Kidney (tissue), 14 donors: ENCODE data around the gene RMDN2. TPM values are rescaled to one million over a fixed set of nuclear protein-coding genes. Genes with fewer than 3 reads are reported as not detected.

Experiments
- DNase-seq, 5 donors: peaks; one replicate each; pipeline ENCODE4 v3.0.0-alpha.2; 2013 to 2020
- FAIRE-seq: peaks from 2 replicates; lab custom pipeline; 2012; peaks lifted over from hg19 to GRCh38; lab: Jason Lieb, UNC
- H3K27ac ChIP-seq, 2 donors: one replicate each; pipeline ENCODE4 v1.7.0; 2013; ENCODE audit warnings: low read depth in 2 of 2, low read length in 2 of 2, inconsistent platforms in 1 of 2
- H3K27me3 ChIP-seq: one replicate; pipeline ENCODE4 v1.7.1; 2013; ENCODE audit warnings: low read length, inconsistent platforms; ENCODE audit not compliant: control insufficient read depth, insufficient read depth
- H3K36me3 ChIP-seq, 3 donors: one replicate each; pipeline versions ENCODE4 v1.7.0 to v1.7.1; 2013; ENCODE audit warnings: low read length in 3 of 3, control low read depth in 1 of 3, inconsistent platforms in 1 of 3; ENCODE audit not compliant: insufficient read depth in 3 of 3, control insufficient read depth in 2 of 3
- H3K4me1 ChIP-seq, 3 donors: one replicate each; pipeline versions ENCODE4 v1.7.0 to v1.7.1; 2013; ENCODE audit warnings: low read length in 3 of 3, inconsistent platforms in 1 of 3, low read depth in 1 of 3; ENCODE audit not compliant: control insufficient read depth in 2 of 3, insufficient read depth in 2 of 3
- H3K4me3 ChIP-seq, 3 donors: one replicate each; pipeline versions ENCODE4 v1.7.0 to v1.8.1; 2013; ENCODE audit warnings: low read length in 3 of 3, control low read depth in 1 of 3, inconsistent platforms in 1 of 3
- H3K9ac ChIP-seq, 3 donors: one replicate each; pipeline versions ENCODE4 v1.7.0 to v1.7.1; 2013; ENCODE audit warnings: low read length in 3 of 3, control low read depth in 1 of 3, inconsistent platforms in 1 of 3
- H3K9me3 ChIP-seq, 3 donors: one replicate each; pipeline versions ENCODE4 v1.7.0 to v1.7.1; 2013; ENCODE audit warnings: low read length in 3 of 3, control low read depth in 1 of 3, inconsistent platforms in 1 of 3; ENCODE audit not compliant: control insufficient read depth in 2 of 3, insufficient read depth in 1 of 3
- intact Hi-C: fragments of 100-400 bp; cut with DNase I; formaldehyde crosslinking; loops from one replicate; pipeline ENCODE4 v1.11.1; 2022
- polyA plus RNA-seq: library from polyadenylated mRNA; stranded (reverse); fragments of 350-450 nt; fragmentation: Illumina TruSeq; extraction: RNeasy Lipid Tissue Mini Kit (QIAGEN cat#74804); gene quantifications from one replicate; pipeline ENCODE4 v1.2.3, GENCODE V29; 2014; ENCODE audit warnings: low read depth, low replicate concordance; ENCODE audit not compliant: insufficient read depth
- total RNA-seq: library from RNA; stranded (reverse); fragmentation: NEBNext Ultra II Directional; extraction: Animal tissue kit (Norgen Biotek cat#: 25700); gene quantifications from one replicate; pipeline ENCODE4 v1.2.1, GENCODE V29; 2021
- TF ChIP-seq, protein P1 (sequence below): IDR thresholded peaks from 3 replicates; pipeline ENCODE4 v1.5.1; 2012; ENCODE audit warnings: mild to moderate bottlenecking, moderate library complexity, borderline replicate concordance; ENCODE audit not compliant: insufficient read depth; ENCODE audit errors: extremely low read depth
- donor health status: control.
- donor health status: control.
- donor health status: control.
- donor health status: control.
- donor health status: control.
- donor health status: DM: yes; HTN: yes; CAD: no.
- donor health status: Normal renal cell carcinoma (clear cell type).

Gene RMDN2
- total and polyA plus RNA-seq, 2 donors from 2014 or later = 7.9 to 10.5 TPM

DNA sequence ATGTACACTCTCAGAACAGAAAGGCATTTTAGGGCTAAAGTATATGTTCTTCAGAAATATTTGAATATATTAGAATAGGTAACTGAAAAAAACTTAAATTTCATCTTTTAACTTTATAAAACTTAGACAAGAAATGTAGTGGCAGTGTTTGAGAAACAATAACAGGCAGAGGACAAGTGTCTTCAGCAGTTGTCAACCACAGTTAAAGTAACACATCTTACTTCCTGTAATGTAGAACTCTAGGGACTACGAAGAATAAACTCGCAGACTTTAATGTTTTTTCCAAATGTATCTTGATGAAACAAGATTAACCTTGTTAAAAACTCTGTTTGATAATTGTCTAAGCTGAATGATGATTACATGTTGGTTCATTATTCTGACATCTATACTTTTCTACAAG lies 50.7 kb downstream of the RMDN2 start:
- no peak overlapping the region for H3K9ac ChIP-seq
- H3K4me3 ChIP-seq = no peak overlapping the region
- H3K27me3 ChIP-seq = no peaks in the 10 kb centered on the region
- no peak overlapping the region for H3K27ac ChIP-seq
- H3K9me3 ChIP-seq = no peaks in the 10 kb centered on the region
- TF ChIP-seq, protein P1, sequence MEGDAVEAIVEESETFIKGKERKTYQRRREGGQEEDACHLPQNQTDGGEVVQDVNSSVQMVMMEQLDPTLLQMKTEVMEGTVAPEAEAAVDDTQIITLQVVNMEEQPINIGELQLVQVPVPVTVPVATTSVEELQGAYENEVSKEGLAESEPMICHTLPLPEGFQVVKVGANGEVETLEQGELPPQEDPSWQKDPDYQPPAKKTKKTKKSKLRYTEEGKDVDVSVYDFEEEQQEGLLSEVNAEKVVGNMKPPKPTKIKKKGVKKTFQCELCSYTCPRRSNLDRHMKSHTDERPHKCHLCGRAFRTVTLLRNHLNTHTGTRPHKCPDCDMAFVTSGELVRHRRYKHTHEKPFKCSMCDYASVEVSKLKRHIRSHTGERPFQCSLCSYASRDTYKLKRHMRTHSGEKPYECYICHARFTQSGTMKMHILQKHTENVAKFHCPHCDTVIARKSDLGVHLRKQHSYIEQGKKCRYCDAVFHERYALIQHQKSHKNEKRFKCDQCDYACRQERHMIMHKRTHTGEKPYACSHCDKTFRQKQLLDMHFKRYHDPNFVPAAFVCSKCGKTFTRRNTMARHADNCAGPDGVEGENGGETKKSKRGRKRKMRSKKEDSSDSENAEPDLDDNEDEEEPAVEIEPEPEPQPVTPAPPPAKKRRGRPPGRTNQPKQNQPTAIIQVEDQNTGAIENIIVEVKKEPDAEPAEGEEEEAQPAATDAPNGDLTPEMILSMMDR = no peak
- peak; percentile 60 for FAIRE-seq
- no peak for DNase-seq
- H3K4me1 ChIP-seq = no peaks in the 10 kb centered on the region
- intact Hi-C loops = no loop called here
- no peaks in the 10 kb centered on the region for H3K36me3 ChIP-seq

DNA sequence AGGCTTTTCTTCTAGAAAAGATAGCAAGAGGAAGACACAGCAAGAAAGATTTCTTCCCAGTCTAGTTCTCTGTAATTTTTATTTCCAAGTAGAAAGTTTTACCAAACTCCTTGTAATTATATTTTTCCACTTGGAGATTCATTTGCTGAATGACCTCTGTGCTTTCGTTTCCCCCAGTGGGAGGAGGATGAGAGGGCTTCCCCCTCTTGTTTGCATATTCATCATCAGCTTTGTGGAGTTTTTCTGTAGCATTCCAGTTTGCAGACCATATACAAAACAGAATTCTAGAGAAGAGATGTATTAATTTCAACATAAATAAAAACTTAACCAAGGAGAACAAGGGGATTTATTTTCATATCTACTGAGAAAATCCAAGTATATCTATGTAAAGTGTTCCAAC lies 51.3 kb downstream of the RMDN2 start:
- H3K9me3 ChIP-seq = no peaks in the 10 kb centered on the region
- FAIRE-seq (no peak), DNase-seq (no peak)
- no peaks in the 10 kb centered on the region for H3K36me3 ChIP-seq
- no peak overlapping the region for H3K27ac ChIP-seq
- H3K27me3 ChIP-seq = no peaks in the 10 kb centered on the region
- no peak overlapping the region for H3K4me3 ChIP-seq
- H3K9ac ChIP-seq = no peak overlapping the region
- intact Hi-C loops = no loop called here
- TF ChIP-seq, protein P1 = no peak
- no peaks in the 10 kb centered on the region for H3K4me1 ChIP-seq

- Histone ChIP-seq H3K4me1 (no peaks in the 10 kb centered on the region), H3K27me3 (no peaks in the 10 kb centered on the region), H3K27ac (no peak overlapping the region), H3K36me3 (no peaks in the 10 kb centered on the region), H3K9ac (no peak overlapping the region), H3K4me3 (peak overlapping the region; percentile 35 to 70 (median 64)), H3K9me3 (no peaks in the 10 kb centered on the region)
- DNase-seq = peak in 4 of 5 donors; percentile 70 to 88 (median 77)
- TF ChIP-seq, protein P1 = peak; percentile 79
- peak; percentile 57 for FAIRE-seq
- intact Hi-C loops = no loop called here
These were observed 57.1 kb downstream of the RMDN2 start for GRCh38 chr2:37982147-37982582.

GRCh38 chr2:37982847-37983246 lies 57.8 kb downstream of the RMDN2 start:
- H3K36me3 ChIP-seq = no peaks in the 10 kb centered on the region
- H3K27me3 ChIP-seq = no peaks in the 10 kb centered on the region
- no peak overlapping the region for H3K9ac ChIP-seq
- DNase-seq (no peak), FAIRE-seq (no peak)
- no peaks in the 10 kb centered on the region for H3K4me1 ChIP-seq
- intact Hi-C loops = no loop called here
- TF ChIP-seq, protein P1 = no peak
- no peak overlapping the region for H3K4me3 ChIP-seq
- H3K9me3 ChIP-seq = no peaks in the 10 kb centered on the region
- H3K27ac ChIP-seq = no peak overlapping the region
